Measurements from ENCODE around the gene BDH2. TPM values are rescaled to one million over a fixed set of nuclear protein-coding genes. Genes with fewer than 3 reads are reported as not detected.

The BDH2 gene
- total and polyA plus RNA-seq, 2 donors (not counting 1 experiment from before 2014, with no cell fraction given): 67.2 to 70.5 TPM

- no peaks in the 10 kb centered on the region for H4K20me1 ChIP-seq (ENCODE audit: control insufficient read depth, extremely low read depth, insufficient read depth, low read length)
- no peaks in the 10 kb centered on the region for H3K27me3 ChIP-seq (ENCODE audit: control insufficient read depth, insufficient read depth, low read length)
- H3K4me2 ChIP-seq (ENCODE audit: extremely low read depth, insufficient read depth, low read length): no peak overlapping the region
- H2AFZ ChIP-seq (ENCODE audit: low read length): no peak overlapping the region
- H3K9me3 ChIP-seq (ENCODE audit: control insufficient read depth, insufficient read depth, low read depth, low read length): no peaks in the 10 kb centered on the region
- no peak overlapping the region for H3K4me3 ChIP-seq (replicated peaks in 1 of 4; ENCODE audit: control extremely low read depth in 1 of 4, insufficient read depth in 1 of 4, low read depth in 3 of 4, low read length in 4 of 4)
- H3K9ac ChIP-seq (ENCODE audit: insufficient read depth, low read length): no peak overlapping the region
- peaks cover 3% of the 10 kb centered on the region for H3K36me3 ChIP-seq (ENCODE audit: control insufficient read depth, insufficient read depth, low read length)
- no peak for DNase-seq (ENCODE audit: low read depth in 2 of 2)
- TF ChIP-seq CTCF (conservative IDR thresholded peaks at IDR 0.05 in 1 of 2, IDR thresholded peaks at IDR 0.05 in 1 of 2; ENCODE audit: low read depth in 1 of 2, low read length in 2 of 2) (no peak), EZH2 (IDR thresholded peaks at IDR 0.05; ENCODE audit: low read length, missing control alignments) (no peak)
- no peaks in the 10 kb centered on the region for H3K79me2 ChIP-seq (ENCODE audit: control insufficient read depth, insufficient read depth, low read length)
- no peak overlapping the region for H3K27ac ChIP-seq (ENCODE audit: insufficient read depth, low read length)
- H3K4me1 ChIP-seq (ENCODE audit: control insufficient read depth, extremely low read depth, insufficient read depth, low read length): no peaks in the 10 kb centered on the region
These were observed 14.0 kb downstream of the BDH2 start for GRCh38 chr4:103085555-103086196.

- TF ChIP-seq EZH2 (IDR thresholded peaks at IDR 0.05; ENCODE audit: low read length, missing control alignments) (no peak), CTCF (conservative IDR thresholded peaks at IDR 0.05 in 1 of 2, IDR thresholded peaks at IDR 0.05 in 1 of 2; ENCODE audit: low read depth in 1 of 2, low read length in 2 of 2) (no peak)
- H3K4me1 ChIP-seq (ENCODE audit: control insufficient read depth, extremely low read depth, insufficient read depth, low read length): peaks cover 5% of the 10 kb centered on the region
- H3K4me2 ChIP-seq (ENCODE audit: extremely low read depth, insufficient read depth, low read length): no peak overlapping the region
- no peak for DNase-seq (ENCODE audit: low read depth in 2 of 2)
- H3K27ac ChIP-seq (ENCODE audit: insufficient read depth, low read length): no peak overlapping the region
- no peak overlapping the region for H2AFZ ChIP-seq (ENCODE audit: low read length)
- H3K9ac ChIP-seq (ENCODE audit: insufficient read depth, low read length): no peak overlapping the region
- no peaks in the 10 kb centered on the region for H4K20me1 ChIP-seq (ENCODE audit: control insufficient read depth, extremely low read depth, insufficient read depth, low read length)
- no peaks in the 10 kb centered on the region for H3K9me3 ChIP-seq (ENCODE audit: control insufficient read depth, insufficient read depth, low read depth, low read length)
- H3K79me2 ChIP-seq (ENCODE audit: control insufficient read depth, insufficient read depth, low read length): peaks cover 7% of the 10 kb centered on the region
- no peaks in the 10 kb centered on the region for H3K36me3 ChIP-seq (ENCODE audit: control insufficient read depth, insufficient read depth, low read length)
- no peaks in the 10 kb centered on the region for H3K27me3 ChIP-seq (ENCODE audit: control insufficient read depth, insufficient read depth, low read length)
- H3K4me3 ChIP-seq (replicated peaks in 1 of 4; ENCODE audit: control extremely low read depth in 1 of 4, insufficient read depth in 1 of 4, low read depth in 3 of 4, low read length in 4 of 4): no peak overlapping the region
These were observed 20.0 kb downstream of the BDH2 start for GRCh38 chr4:103079621-103080020.

- DNase-seq (ENCODE audit: low read depth in 2 of 2): no peak
- Histone ChIP-seq H3K4me3 (replicated peaks in 1 of 4; ENCODE audit: control extremely low read depth in 1 of 4, insufficient read depth in 1 of 4, low read depth in 3 of 4, low read length in 4 of 4) (peak within 1 kb of the TSS; percentile 78 to 87 (median 82)), H3K27ac (ENCODE audit: insufficient read depth, low read length) (peak within 1 kb of the TSS; percentile 91), H3K36me3 (ENCODE audit: control insufficient read depth, insufficient read depth, low read length) (no peaks in the 10 kb centered on the region), H3K79me2 (ENCODE audit: control insufficient read depth, insufficient read depth, low read length) (peaks cover 8% of the 10 kb centered on the region), H3K9ac (ENCODE audit: insufficient read depth, low read length) (peak within 1 kb of the TSS; percentile 83), H3K9me3 (ENCODE audit: control insufficient read depth, insufficient read depth, low read depth, low read length) (no peaks in the 10 kb centered on the region), H4K20me1 (ENCODE audit: control insufficient read depth, extremely low read depth, insufficient read depth, low read length) (no peaks in the 10 kb centered on the region), H3K4me2 (ENCODE audit: extremely low read depth, insufficient read depth, low read length) (peak within 1 kb of the TSS; percentile 97), H3K4me1 (ENCODE audit: control insufficient read depth, extremely low read depth, insufficient read depth, low read length) (peaks cover 5% of the 10 kb centered on the region), H2AFZ (ENCODE audit: low read length) (peak within 1 kb of the TSS; percentile 83), H3K27me3 (ENCODE audit: control insufficient read depth, insufficient read depth, low read length) (no peaks in the 10 kb centered on the region)
- TF ChIP-seq EZH2 (IDR thresholded peaks at IDR 0.05; ENCODE audit: low read length, missing control alignments) (no peak), CTCF (conservative IDR thresholded peaks at IDR 0.05 in 1 of 2, IDR thresholded peaks at IDR 0.05 in 1 of 2; ENCODE audit: low read depth in 1 of 2, low read length in 2 of 2) (no peak)
These were observed 22.8 kb downstream of the BDH2 start, which contains the start of gene SLC9B2 for GRCh38 chr4:103076747-103077347. TSS of gene SLC9B2 (minus strand) at chr4:103076761. CDS start at chr4:103067550, 9,211 bp downstream.
